ENCODE measurements around the gene NISCH. TPM values are rescaled to one million over a fixed set of nuclear protein-coding genes. Genes with fewer than 3 reads are reported as not detected.
A peak's percentile ranks its signal among the peaks of the same experiment; 100 is the strongest.

Gene NISCH
- total and polyA plus RNA-seq, 7 donors, result 14.3 to 33.4 (median 23.6) TPM

GRCh38 chr3:52490939-52491526 lies 35.6 kb downstream of the NISCH start:
- H3K4me1 ChIP-seq, result peaks cover 14% of the 10 kb centered on the region
- no peaks in the 10 kb centered on the region for H3K9me3 ChIP-seq
- no peaks in the 10 kb centered on the region for H3K27me3 ChIP-seq (ENCODE audit: insufficient read depth in 3 of 3, low read length in 2 of 3)
- peaks cover 4 to 74% of the 10 kb centered on the region in 2 donors for H3K36me3 ChIP-seq (ENCODE audit: insufficient read depth in 1 of 2, low read depth in 1 of 2)
- DNase-seq, result peak in 1 of 2 donors; percentile 54
- H3K4me3 ChIP-seq, result no peak overlapping the region
- H3K27ac ChIP-seq, result peak overlapping the region; percentile 46
- peak in 2 of 4 donors; percentile 10 to 11 for ATAC-seq
- TF ChIP-seq CTCF (IDR thresholded peaks at IDR 0.05), result no peak
- intact Hi-C loops (cut with DNase I), result no loop called here
- WGBS, 3 donors, result 75 to 80% (median 79%) methylated on average over 20 to 23 of the region's 23 CpGs

- 81 to 90% (median 86%) methylated on average over 21 of the region's 21 CpGs for WGBS, 3 donors
- no peak for ATAC-seq
- no peak for DNase-seq
- Histone ChIP-seq H3K36me3 (ENCODE audit: insufficient read depth in 1 of 2, low read depth in 1 of 2) (peaks cover 4 to 64% of the 10 kb centered on the region in 2 donors), H3K4me1 (peaks cover 14% of the 10 kb centered on the region), H3K27ac (no peak overlapping the region), H3K4me3 (no peak overlapping the region), H3K27me3 (ENCODE audit: insufficient read depth in 3 of 3, low read length in 2 of 3) (no peaks in the 10 kb centered on the region), H3K9me3 (no peaks in the 10 kb centered on the region)
- no peak for TF ChIP-seq CTCF (IDR thresholded peaks at IDR 0.05)
- intact Hi-C loops (cut with DNase I), result no loop called here
Observed at GRCh38 chr3:52492059-52492458, 36.7 kb downstream of the NISCH start.

GRCh38 chr3:52493232-52494017 lies 38.0 kb downstream of the NISCH start:
- Histone ChIP-seq H3K36me3 (ENCODE audit: insufficient read depth in 1 of 2, low read depth in 1 of 2) (peaks cover 0 to 50% of the 10 kb centered on the region in 2 donors), H3K4me3 (no peak overlapping the region), H3K27ac (no peak overlapping the region), H3K27me3 (ENCODE audit: insufficient read depth in 3 of 3, low read length in 2 of 3) (no peaks in the 10 kb centered on the region), H3K4me1 (peaks cover 14% of the 10 kb centered on the region), H3K9me3 (no peaks in the 10 kb centered on the region)
- WGBS, 3 donors, result 89 to 96% (median 93%) methylated on average over 7 of the region's 7 CpGs
- peak in 1 of 2 donors; percentile 73 for DNase-seq
- intact Hi-C loops (cut with DNase I), result no loop called here
- peak in 3 of 4 donors; percentile 12 to 61 (median 53) for ATAC-seq
- TF ChIP-seq CTCF (IDR thresholded peaks at IDR 0.05), result no peak

- no peak overlapping the region for H3K4me3 ChIP-seq
- H3K9me3 ChIP-seq, result no peaks in the 10 kb centered on the region
- 70 to 78% (median 72%) methylated on average over 7 of the region's 7 CpGs for WGBS, 3 donors
- DNase-seq, result no peak
- TF ChIP-seq CTCF (IDR thresholded peaks at IDR 0.05), result no peak
- no peak for ATAC-seq
- H3K27ac ChIP-seq, result peak overlapping the region; percentile 66
- H3K36me3 ChIP-seq (ENCODE audit: insufficient read depth in 1 of 2, low read depth in 1 of 2), result peaks cover 0 to 40% of the 10 kb centered on the region in 2 donors
- H3K27me3 ChIP-seq (ENCODE audit: insufficient read depth in 3 of 3, low read length in 2 of 3), result no peaks in the 10 kb centered on the region
- peaks cover 14% of the 10 kb centered on the region for H3K4me1 ChIP-seq
- intact Hi-C loops (cut with DNase I), result no loop called here
Observed at GRCh38 chr3:52494445-52494844, 39.0 kb downstream of the NISCH start.
